Measurements from ENCODE around the gene CNN2.

The CNN2 gene

DNA sequence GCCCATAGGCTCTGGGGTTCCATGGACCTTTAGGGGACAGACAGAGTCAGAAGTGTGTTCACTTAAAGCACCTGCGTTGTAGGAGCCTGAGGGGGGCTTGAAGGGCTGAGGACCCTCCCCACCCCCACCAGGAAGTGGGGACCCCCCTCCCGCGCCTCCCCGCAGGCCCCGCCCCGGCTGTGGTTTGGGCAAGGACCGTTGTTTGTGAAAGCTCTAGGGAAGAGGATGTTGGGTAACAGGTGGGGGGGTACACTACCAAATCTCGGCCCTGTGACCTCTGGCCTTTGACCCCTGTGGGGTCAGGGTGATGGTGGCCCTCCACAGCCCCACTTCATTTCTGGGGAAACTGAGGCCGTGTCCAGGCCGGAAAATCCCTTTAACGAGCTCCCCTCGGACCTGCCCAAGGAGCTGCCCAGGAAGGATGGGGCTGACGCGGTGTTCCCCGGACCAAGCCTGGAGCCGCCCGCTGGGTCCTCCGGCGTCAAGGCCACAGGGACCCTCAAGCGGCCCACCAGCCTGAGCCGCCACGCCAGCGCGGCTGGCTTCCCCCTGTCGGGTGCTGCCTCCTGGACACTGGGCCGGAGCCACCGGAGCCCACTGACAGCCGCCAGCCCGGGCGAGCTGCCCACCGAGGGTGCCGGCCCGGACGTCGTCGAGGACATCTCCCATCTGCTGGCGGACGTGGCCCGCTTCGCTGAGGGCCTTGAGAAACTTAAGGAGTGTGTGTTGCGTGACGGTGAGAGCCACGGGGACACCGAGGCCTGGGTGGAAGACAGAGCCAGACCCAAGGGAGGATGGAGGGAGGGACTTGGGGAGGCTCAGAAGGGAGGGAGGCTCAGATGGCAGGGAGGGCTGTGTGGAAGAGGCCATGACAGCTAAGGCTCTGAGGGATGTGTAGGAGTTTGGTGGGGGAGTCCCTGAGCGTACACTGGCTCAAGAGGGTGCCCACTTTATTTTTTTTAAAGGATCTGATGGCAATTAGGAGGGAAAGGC, 41.9 kb downstream of the CNN2 start:
- peak; percentile 69 for DNase-seq

DNA sequence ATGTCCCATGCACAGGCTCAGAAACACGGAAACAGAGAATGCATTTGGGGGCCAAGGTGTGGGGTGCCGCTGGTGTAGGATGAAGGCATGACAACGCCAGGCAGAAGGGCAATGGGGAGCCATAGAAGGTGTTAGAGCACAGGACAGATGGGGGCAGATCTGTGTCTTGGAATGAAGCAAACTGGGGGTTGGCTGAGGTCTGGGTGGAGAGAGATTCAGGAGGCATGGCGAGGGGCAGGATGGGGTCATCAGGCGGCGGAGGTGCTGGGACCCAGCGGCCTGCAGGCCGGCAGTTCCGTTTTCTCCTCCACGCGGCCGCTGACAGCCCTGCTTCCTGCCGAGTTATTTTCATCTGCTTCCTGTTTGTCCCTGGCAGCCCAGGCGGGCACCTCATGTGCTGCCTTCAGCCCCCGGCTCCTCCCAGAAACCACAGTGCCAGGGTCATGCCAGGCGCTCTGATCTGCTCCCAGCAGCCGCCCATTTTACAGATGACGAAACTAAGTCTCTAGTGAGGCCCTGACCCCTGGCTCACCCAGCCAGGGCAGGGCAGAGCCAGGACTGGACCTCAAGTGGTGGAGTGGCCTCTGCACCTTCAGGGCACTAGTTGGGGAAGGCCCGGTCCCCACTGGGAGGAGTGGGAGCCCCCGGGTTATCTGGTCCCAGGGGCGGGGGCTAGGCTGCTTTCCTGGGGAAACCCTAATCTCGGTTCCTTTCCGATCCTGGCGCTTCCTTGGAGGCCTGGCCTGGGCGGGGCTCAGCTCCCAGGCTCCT, 42.8 kb downstream of the CNN2 start:
- peak; percentile 66 for DNase-seq

DNA sequence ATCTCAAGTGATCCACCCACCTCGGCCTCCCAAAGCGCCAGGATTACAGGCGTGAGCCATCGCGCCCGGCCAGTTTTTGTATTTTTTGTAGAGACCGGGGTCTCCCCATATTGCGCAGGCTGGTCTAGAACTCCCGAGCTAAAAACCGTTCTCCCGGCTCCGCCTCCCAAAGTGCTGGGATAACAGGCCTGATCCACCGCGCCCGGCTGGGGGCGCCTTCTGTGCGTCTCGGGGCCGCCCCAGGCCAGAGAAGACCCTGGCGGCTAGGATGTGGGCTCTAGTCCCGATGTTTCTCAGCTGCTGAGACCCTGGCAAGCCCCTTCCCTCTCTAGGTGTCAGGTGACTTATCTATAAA, 44.1 kb downstream of the CNN2 start:
- DNase-seq, result no peak

DNA sequence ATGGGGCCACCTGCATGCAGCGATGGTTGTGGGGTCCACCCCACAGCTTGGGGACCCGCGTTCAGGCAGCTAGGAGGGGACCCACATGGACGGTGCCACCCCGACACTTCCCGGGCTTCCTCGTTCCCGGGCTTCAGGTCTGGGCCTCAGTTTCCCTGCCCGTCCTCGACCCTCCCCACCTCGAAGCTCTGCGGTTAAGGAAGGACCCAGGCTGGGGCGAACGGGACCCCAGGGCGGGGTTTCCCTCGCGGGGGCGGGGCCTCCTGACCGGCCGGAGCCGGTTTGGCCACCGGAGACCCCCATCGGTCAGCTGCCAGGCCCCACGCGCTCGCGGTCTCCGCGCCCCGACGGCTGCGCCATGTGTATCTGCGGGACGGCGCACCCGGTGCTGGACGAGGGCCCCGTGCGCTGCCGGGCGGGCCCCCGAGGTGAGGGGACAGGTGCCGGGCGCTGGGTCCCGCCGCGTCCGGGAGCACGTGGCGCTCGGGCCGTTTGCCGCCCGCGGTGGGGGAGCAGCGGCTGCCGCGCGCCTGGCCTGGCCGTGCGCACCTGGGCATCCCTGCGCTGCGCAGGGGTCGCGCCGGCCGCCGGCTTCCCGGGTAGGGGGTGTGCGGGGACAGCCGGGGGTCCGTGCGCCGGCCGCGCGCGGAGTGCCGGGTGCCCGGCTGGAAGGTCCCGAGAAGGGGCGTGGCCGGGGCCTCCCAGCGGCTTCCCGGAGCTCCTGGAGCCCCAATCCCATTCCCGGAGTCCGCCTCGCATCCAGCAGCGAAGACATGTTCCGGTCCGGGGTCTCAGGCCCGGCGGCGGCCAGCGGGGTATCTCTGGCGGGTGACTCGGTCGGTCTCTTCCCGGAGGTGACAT, 44.8 kb downstream of the CNN2 start:
- DNase-seq, result no peak

DNA sequence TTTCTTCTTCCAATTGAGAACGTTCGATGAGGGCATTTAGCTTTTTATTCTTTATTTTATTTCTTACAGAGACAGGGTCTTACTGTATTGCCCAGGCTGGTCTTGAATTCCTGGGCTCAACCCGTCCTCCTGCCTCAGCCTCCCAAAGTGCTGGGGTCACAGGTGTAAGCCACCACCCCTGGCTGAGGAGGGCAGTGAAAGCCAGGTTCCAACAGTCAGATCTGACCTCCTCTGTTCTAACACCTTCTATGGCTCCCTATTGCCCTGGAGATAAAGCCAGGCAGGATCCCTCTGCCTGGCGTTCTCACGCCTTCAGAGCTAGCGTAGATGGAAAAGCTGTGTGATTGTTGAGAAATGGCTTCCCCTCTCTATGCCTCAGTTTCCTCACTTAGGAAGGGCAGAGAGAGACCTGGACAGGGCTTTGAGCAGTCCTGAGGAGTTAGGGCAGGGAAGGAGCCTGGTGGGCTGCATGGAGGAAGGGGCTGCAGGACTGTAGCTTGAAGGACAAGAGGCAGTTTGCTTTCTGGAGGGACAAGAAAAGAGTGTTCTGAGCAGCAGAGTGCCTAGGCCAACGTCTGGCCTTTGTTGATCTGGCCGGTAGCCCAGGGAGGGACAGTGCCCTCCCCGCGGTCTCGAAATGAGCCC, 46.1 kb downstream of the CNN2 start:
- no peak for DNase-seq

DNA sequence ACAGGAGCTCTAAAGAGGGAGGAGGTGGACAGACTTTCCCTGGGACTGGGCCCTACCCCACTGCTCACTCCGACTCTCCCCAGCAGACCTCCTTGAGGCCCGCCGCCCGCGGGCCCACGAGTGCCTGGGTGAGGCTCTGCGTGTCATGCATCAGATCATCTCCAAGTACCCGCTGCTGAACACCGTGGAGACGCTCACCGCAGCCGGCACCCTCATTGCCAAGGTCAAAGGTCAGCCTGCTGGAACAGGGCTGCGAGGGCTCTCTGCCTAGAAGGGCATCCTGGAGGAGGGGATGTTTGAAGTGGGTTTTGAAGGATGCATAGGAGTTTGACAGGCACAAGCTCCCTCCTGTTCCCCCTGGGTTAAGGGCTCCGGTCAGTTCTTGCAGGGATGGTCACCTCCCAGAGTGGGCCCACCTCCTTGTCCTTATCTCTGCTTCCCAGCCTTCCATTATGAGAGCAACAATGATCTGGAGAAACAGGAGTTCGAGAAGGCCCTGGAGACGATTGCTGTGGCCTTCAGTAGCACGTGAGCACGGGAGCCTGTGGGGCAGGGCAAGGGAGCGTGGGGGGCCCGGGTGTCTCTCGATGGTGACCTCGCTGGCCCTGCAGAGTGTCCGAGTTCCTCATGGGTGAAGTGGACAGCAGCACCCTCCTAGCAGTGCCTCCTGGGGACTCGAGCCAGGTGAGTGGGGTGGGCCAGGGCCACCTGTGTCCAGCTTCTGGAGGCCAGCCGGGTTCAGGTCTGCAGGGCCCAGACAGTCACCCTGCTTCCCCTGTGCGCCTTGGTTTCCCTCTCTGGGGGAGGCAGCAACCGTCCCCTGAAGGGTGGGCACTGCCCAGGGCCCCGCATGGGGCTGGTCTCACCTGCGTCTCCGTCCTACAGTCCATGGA, 46.9 kb downstream of the CNN2 start:
- no peak for DNase-seq

DNA sequence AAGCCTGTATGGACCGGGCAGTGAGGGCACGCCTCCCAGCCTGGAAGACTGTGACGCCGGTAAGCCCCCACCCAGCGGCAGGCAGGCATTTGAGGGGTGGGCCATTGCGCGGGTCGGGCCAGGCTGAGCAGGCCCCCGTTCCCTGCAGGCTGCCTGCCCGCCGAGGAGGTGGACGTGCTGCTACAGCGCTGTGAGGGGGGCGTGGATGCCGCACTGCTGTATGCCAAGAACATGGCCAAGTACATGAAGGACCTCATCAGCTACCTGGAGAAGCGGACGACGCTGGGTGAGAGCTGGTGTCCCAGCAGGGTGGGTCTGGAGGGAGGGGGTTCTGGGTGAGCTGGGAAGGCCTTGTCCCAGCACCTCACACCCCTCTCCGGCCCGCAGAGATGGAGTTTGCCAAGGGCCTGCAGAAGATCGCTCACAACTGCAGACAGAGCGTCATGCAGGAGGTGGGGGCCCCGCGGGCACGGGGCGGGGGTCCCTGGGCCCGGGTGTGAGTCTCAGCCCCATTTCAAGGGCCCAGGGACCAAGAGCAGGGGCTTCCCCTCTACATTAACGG, 47.6 kb downstream of the CNN2 start:
- DNase-seq, result no peak

DNA sequence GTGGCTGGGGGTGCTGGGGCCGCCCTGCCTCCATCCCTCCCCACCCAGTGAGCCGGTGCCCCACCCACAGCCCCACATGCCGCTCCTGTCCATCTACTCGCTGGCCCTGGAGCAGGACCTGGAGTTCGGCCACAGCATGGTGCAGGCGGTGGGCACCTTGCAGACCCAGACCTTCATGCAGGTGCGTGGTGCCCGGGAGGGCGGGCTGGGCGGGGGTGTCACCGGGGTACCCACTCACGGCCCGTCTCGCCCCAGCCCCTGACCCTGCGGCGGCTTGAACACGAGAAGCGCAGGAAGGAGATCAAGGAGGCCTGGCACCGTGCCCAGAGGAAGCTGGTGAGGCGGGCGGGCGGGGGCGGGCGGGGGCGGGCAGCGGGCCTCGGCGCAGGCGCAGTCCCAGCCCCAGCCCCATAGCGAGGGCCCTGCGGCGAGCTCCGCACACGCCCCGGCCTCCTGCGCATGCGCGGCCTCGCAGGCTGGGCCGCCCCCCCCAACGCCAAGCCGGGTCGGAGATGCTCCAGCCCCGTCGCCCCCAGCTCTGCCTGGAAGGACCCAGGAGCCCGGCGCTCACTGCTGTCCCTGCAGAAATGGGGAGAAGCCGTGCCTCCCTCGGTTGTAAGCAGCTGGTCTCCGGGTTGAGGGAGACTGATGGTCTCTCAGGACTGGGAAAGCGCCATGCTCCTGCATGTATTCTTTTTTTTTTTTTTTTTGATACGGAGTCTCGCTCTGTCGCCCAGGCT, 48.3 kb downstream of the CNN2 start:
- DNase-seq, result peak; percentile 83

- no peak for DNase-seq
Measured at GRCh38 chr19:1076046-1076386, 49.6 kb downstream of the CNN2 start.

GRCh38 chr19:1076951-1077350, 50.5 kb downstream of the CNN2 start:
- peak; percentile 82 for DNase-seq

GRCh38 chr19:1079566-1080111, 53.2 kb downstream of the CNN2 start:
- peak; percentile 31 for DNase-seq

GRCh38 chr19:1080360-1081161, 54.2 kb downstream of the CNN2 start:
- DNase-seq, result peak; percentile 32

GRCh38 chr19:1081301-1082164, 55.1 kb downstream of the CNN2 start:
- no peak for DNase-seq

DNA sequence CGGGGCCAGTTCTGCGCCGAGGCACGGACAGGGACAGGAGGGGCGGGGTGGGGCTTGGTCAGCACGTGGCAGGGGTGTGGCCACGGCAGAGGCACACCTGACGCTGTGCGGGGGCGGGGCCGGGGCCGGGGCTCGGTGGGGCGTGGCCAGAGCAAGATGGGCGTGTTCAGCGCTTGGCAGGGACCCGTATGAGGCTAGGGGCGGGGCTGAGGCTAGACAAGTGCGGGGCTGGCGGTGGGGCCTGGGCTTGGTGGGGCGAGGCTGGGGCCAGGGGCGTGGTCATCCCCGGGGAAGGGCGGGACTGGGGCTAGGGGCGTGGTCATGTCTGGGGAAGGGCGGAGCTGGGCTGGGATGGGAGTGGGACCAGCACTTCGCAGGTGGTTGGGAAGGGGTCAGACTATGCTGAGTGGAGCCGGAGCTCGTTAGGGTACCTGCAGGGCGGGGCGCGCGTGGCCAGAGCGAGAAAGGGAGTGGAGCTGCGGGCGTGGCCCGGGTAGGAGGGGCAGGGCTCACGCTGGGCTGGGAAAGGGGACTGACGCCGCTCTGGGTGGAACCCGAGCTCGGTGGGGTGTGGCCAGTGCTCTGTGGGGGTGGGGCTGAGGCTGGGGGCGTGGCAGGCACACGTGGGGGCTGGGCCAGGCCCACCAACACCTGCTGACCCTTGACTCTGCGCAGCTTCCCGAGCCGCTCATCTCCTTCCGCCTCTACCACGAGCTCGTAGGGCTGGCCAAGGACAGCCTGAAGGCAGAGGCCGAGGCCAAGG, 55.9 kb downstream of the CNN2 start:
- DNase-seq, result peak; percentile 75

DNA sequence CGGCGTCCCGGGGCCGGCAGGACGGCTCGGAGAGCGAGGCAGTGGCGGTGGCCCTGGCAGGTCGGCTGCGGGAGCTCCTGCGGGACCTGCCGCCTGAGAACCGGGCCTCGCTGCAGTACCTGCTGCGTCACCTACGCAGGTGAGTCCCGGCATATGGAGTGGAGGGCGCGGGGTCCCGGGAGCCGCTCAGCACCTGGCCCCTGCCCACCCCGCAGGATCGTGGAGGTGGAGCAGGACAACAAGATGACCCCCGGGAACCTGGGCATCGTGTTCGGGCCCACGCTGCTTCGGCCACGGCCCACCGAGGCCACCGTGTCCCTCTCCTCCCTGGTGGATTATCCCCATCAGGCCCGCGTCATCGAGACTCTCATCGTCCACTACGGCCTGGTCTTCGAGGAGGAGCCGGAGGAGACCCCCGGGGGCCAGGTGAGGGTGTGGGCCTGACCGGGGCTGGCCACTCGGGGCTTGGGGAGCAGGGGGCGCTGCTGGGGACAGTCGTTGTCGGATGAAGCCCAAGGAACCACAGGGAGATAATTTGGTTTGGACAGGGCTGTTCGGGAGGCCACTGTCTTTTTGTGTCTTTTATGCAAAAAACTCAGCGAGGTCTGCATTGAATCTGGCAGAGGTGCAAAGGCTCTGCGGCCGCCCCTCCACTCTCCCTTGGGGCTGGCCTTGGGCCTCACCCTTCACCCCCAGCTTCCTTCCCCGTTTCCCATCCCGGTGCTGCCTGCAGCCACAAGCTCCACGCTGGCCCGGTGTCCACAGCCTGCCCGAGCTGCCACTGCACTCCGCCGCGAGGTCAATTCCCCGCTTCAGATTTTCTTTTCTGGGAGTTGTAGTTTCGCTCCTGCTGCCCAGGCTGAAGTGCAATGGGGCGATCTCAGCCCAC, 56.8 kb downstream of the CNN2 start:
- DNase-seq, result no peak

Data from activated CD4-positive, CD25-positive, alpha-beta regulatory T cell treated with anti-CD3 and anti-CD28 coated beads, Interleukin-2, amount 50 U/mL, for 72 hours (primary cell).